Neuronal stem cell (in vitro differentiated cells): Measurements from ENCODE around the gene MEIOB.

Experiments
- DNase-seq: peaks from one replicate; pipeline ENCODE4 v3.0.0-alpha.2; 2013; ENCODE audit warnings: low spot score
- H2AFZ ChIP-seq: one replicate; pipeline ENCODE4 v1.6.1; 2013; ENCODE audit warnings: mild to moderate bottlenecking, low read length, inconsistent platforms
- H2AK5ac ChIP-seq: 2 replicates; pipeline ENCODE4 v1.6.1; 2013; ENCODE audit warnings: low read depth, mild to moderate bottlenecking, inconsistent platforms, low read length, moderate library complexity, mixed read lengths
- H2BK120ac ChIP-seq: 2 replicates; pipeline ENCODE4 v1.6.1; 2013; ENCODE audit warnings: low read depth, mild to moderate bottlenecking, inconsistent platforms, low read length, moderate library complexity, mixed read lengths
- H2BK12ac ChIP-seq: one replicate; pipeline ENCODE4 v1.6.1; 2013; ENCODE audit warnings: low read length, inconsistent platforms
- H2BK15ac ChIP-seq: 2 replicates; pipeline ENCODE4 v1.6.1; 2013; ENCODE audit warnings: mild to moderate bottlenecking, low read length, inconsistent platforms, mixed read lengths
- H2BK5ac ChIP-seq: one replicate; pipeline ENCODE4 v1.6.1; 2013; ENCODE audit warnings: inconsistent platforms, mild to moderate bottlenecking, low read length, moderate library complexity
- H3K14ac ChIP-seq: one replicate; pipeline ENCODE4 v1.6.1; 2013; ENCODE audit warnings: low read length, inconsistent platforms
- H3K18ac ChIP-seq: 2 replicates; pipeline ENCODE4 v1.6.1; 2013; ENCODE audit warnings: low read length, inconsistent platforms
- H3K23ac ChIP-seq: 2 replicates; pipeline ENCODE4 v1.6.1; 2013; ENCODE audit warnings: low read depth, mild to moderate bottlenecking, mixed read lengths, low read length, inconsistent platforms; ENCODE audit not compliant: poor library complexity
- H3K27ac ChIP-seq: replicated peaks from 3 replicates; pipeline ENCODE4 v1.5.1; 2013; ENCODE audit warnings: low read length, inconsistent platforms
- H3K27me3 ChIP-seq, 3 experiments: 2 replicates each; pipeline ENCODE4 v1.6.1; 2013; ENCODE audit warnings: low read length in 3 of 3, mild to moderate bottlenecking in 2 of 3, inconsistent platforms in 1 of 3, low read depth in 1 of 3, mixed read lengths in 1 of 3, moderate library complexity in 1 of 3; ENCODE audit not compliant: control insufficient read depth in 3 of 3, insufficient read depth in 3 of 3
- H3K36me3 ChIP-seq, 2 donors: replicated peaks in 1 of 2; 2 replicates each; pipeline ENCODE4 v1.6.1; 2013; ENCODE audit warnings: low read length in 2 of 2; ENCODE audit not compliant: control insufficient read depth in 2 of 2, insufficient read depth in 2 of 2
- H3K4ac ChIP-seq: 2 replicates; pipeline ENCODE4 v1.6.1; 2013; ENCODE audit warnings: inconsistent platforms, mild to moderate bottlenecking, low read length, moderate library complexity
- H3K4me1 ChIP-seq, 2 donors: 1 replicate in 1 of 2; 2 replicates in 1 of 2; pipeline ENCODE4 v1.6.1; 2013; ENCODE audit warnings: low read length in 2 of 2, low read depth in 1 of 2; ENCODE audit not compliant: control insufficient read depth in 2 of 2, insufficient read depth in 1 of 2
- H3K4me2 ChIP-seq: one replicate; pipeline ENCODE4 v1.6.1; 2013; ENCODE audit warnings: mild to moderate bottlenecking, low read length, inconsistent platforms; ENCODE audit not compliant: insufficient read depth, poor library complexity, severe bottlenecking
- H3K4me3 ChIP-seq, 2 donors: 2 replicates each; pipeline ENCODE4 v1.5.1; 2013; ENCODE audit warnings: low read length in 2 of 2, mild to moderate bottlenecking in 2 of 2, inconsistent platforms in 1 of 2, moderate library complexity in 1 of 2
- H3K79me1 ChIP-seq: one replicate; pipeline ENCODE4 v1.6.1; 2013; ENCODE audit warnings: low read depth, mild to moderate bottlenecking, inconsistent platforms, low read length, moderate library complexity
- H3K9ac ChIP-seq: one replicate; pipeline ENCODE4 v1.6.1; 2013; ENCODE audit warnings: mild to moderate bottlenecking, low read depth, low read length, inconsistent platforms; ENCODE audit not compliant: poor library complexity
- H3K9me3 ChIP-seq, 2 donors: replicated peaks in 1 of 2; 2 replicates each; pipeline versions ENCODE3 to v1.6.1; 2013; ENCODE audit warnings: low read length in 2 of 2, mild to moderate bottlenecking in 2 of 2, inconsistent platforms in 1 of 2, low read depth in 1 of 2, mixed read lengths in 1 of 2, moderate library complexity in 1 of 2; ENCODE audit not compliant: control insufficient read depth in 2 of 2, insufficient read depth in 1 of 2
- H4K8ac ChIP-seq: one replicate; pipeline ENCODE4 v1.6.1; 2013; ENCODE audit warnings: low read depth, mild to moderate bottlenecking, inconsistent platforms, low read length, moderate library complexity
- H4K91ac ChIP-seq: one replicate; pipeline ENCODE4 v1.6.1; 2013; ENCODE audit warnings: low read length, low read depth, mild to moderate bottlenecking, inconsistent platforms; ENCODE audit not compliant: poor library complexity
- WGBS, 2 donors: extraction: QIAGEN DNeasy Blood & Tissue Kit; methylation state at CpG; one replicate each; pipeline ENCODE4 v1.1.7; 2013; ENCODE audit warnings: missing lambda C conversion rate in 2 of 2, mixed read lengths in 1 of 2; ENCODE audit not compliant: insufficient read length in 2 of 2, insufficient replicate concordance in 1 of 2; ENCODE audit errors: extremely low coverage in 2 of 2; 5-methylcytosine and 5-hydroxymethylcytosine counted together

MEIOB gene

GRCh38 chr16:1865902-1866690 lies 5.9 kb downstream of the MEIOB start:
- Histone ChIP-seq H2BK15ac (no peak overlapping the region), H3K18ac (no peak overlapping the region), H2BK5ac (no peak overlapping the region), H4K91ac (no peak overlapping the region), H3K9ac (no peak overlapping the region), H3K14ac (no peak overlapping the region), H3K4me3 (no peak overlapping the region), H3K9me3 (no peaks in the 10 kb centered on the region), H3K79me1 (no peaks in the 10 kb centered on the region), H3K4ac (no peak overlapping the region), H4K8ac (no peak overlapping the region), H3K23ac (no peak overlapping the region), H2AFZ (no peak overlapping the region), H3K27me3 (peaks cover 0 to 35% (median 2%) of the 10 kb centered on the region in 3 experiments), H3K4me1 (no peaks in the 10 kb centered on the region), H2AK5ac (no peak overlapping the region), H3K27ac (no peak overlapping the region), H2BK120ac (no peak overlapping the region), H3K4me2 (no peak overlapping the region), H2BK12ac (no peak overlapping the region), H3K36me3 (no peaks in the 10 kb centered on the region)
- no CpG with 5 or more reads among the region's 6 CpGs for WGBS, 2 donors
- DNase-seq = no peak

- Histone ChIP-seq H3K23ac (no peak overlapping the region), H3K36me3 (no peaks in the 10 kb centered on the region), H3K79me1 (no peaks in the 10 kb centered on the region), H2AK5ac (no peak overlapping the region), H3K14ac (no peak overlapping the region), H2BK5ac (no peak overlapping the region), H4K8ac (no peak overlapping the region), H3K9me3 (no peaks in the 10 kb centered on the region), H3K27ac (no peak overlapping the region), H3K4me2 (peak overlapping the region; percentile 11), H4K91ac (no peak overlapping the region), H3K4me3 (no peak overlapping the region), H2AFZ (no peak overlapping the region), H3K4ac (no peak overlapping the region), H3K9ac (peak overlapping the region; percentile 44), H3K18ac (no peak overlapping the region), H2BK15ac (no peak overlapping the region), H2BK120ac (no peak overlapping the region), H2BK12ac (no peak overlapping the region), H3K4me1 (no peaks in the 10 kb centered on the region), H3K27me3 (peaks cover 0 to 49% (median 8%) of the 10 kb centered on the region in 3 experiments)
- no peak for DNase-seq
- WGBS, 2 donors = no CpG with 5 or more reads among the region's 4 CpGs
These were observed 8.1 kb downstream of the MEIOB start for GRCh38 chr16:1863681-1864460.

- H3K9me3 ChIP-seq = no peaks in the 10 kb centered on the region
- no peak overlapping the region for H2BK12ac ChIP-seq
- H2BK15ac ChIP-seq = no peak overlapping the region
- H3K27ac ChIP-seq = no peak overlapping the region
- H2BK5ac ChIP-seq = no peak overlapping the region
- H3K4me2 ChIP-seq = no peak overlapping the region
- no peaks in the 10 kb centered on the region for H3K4me1 ChIP-seq
- H4K91ac ChIP-seq = no peak overlapping the region
- no peak overlapping the region for H3K18ac ChIP-seq
- H2BK120ac ChIP-seq = no peak overlapping the region
- H3K9ac ChIP-seq = no peak overlapping the region
- DNase-seq = no peak
- H3K36me3 ChIP-seq = no peaks in the 10 kb centered on the region
- H3K79me1 ChIP-seq = no peaks in the 10 kb centered on the region
- no peak overlapping the region for H3K23ac ChIP-seq
- H3K4me3 ChIP-seq = no peak overlapping the region
- H3K14ac ChIP-seq = no peak overlapping the region
- no peak overlapping the region for H3K4ac ChIP-seq
- no peak overlapping the region for H2AFZ ChIP-seq
- H2AK5ac ChIP-seq = no peak overlapping the region
- H3K27me3 ChIP-seq = peaks cover 0 to 64% (median 14%) of the 10 kb centered on the region in 3 experiments
- H4K8ac ChIP-seq = no peak overlapping the region
- no CpG with 5 or more reads among the region's 9 CpGs for WGBS, 2 donors
These were observed 9.6 kb downstream of the MEIOB start for GRCh38 chr16:1862394-1862793.

- no CpG with 5 or more reads among the region's 5 CpGs for WGBS, 2 donors
- H4K8ac ChIP-seq = no peak overlapping the region
- no peak overlapping the region for H3K23ac ChIP-seq
- H2BK15ac ChIP-seq = no peak overlapping the region
- no peaks in the 10 kb centered on the region for H3K9me3 ChIP-seq
- H3K27ac ChIP-seq = no peak overlapping the region
- no peak overlapping the region for H3K14ac ChIP-seq
- no peaks in the 10 kb centered on the region for H3K79me1 ChIP-seq
- H3K18ac ChIP-seq = no peak overlapping the region
- no peak overlapping the region for H2AK5ac ChIP-seq
- no peak for DNase-seq
- H3K4me2 ChIP-seq = no peak overlapping the region
- peak overlapping the region in 1 of 2 donors; percentile 35 for H3K4me3 ChIP-seq
- H3K36me3 ChIP-seq = no peaks in the 10 kb centered on the region
- H2AFZ ChIP-seq = no peak overlapping the region
- peaks cover 0 to 64% (median 17%) of the 10 kb centered on the region in 3 experiments for H3K27me3 ChIP-seq
- H2BK120ac ChIP-seq = no peak overlapping the region
- no peak overlapping the region for H2BK12ac ChIP-seq
- H3K9ac ChIP-seq = no peak overlapping the region
- no peak overlapping the region for H3K4ac ChIP-seq
- H3K4me1 ChIP-seq = no peaks in the 10 kb centered on the region
- no peak overlapping the region for H2BK5ac ChIP-seq
- no peak overlapping the region for H4K91ac ChIP-seq
These were observed 10.2 kb downstream of the MEIOB start for GRCh38 chr16:1861730-1862129.
